GM21515 (cell line): ENCODE results near the gene OTX2.

Experiments
- ATAC-seq: cut with Tn5 transposase; IDR thresholded peaks from one replicate; pipeline ENCODE4 v1.9.1; 2021; ENCODE audit not compliant: unreplicated experiment

OTX2 gene

GRCh38 chr14:56812364-56813141, 2.3 kb upstream of the OTX2 start:
- ATAC-seq: no peak

DNA sequence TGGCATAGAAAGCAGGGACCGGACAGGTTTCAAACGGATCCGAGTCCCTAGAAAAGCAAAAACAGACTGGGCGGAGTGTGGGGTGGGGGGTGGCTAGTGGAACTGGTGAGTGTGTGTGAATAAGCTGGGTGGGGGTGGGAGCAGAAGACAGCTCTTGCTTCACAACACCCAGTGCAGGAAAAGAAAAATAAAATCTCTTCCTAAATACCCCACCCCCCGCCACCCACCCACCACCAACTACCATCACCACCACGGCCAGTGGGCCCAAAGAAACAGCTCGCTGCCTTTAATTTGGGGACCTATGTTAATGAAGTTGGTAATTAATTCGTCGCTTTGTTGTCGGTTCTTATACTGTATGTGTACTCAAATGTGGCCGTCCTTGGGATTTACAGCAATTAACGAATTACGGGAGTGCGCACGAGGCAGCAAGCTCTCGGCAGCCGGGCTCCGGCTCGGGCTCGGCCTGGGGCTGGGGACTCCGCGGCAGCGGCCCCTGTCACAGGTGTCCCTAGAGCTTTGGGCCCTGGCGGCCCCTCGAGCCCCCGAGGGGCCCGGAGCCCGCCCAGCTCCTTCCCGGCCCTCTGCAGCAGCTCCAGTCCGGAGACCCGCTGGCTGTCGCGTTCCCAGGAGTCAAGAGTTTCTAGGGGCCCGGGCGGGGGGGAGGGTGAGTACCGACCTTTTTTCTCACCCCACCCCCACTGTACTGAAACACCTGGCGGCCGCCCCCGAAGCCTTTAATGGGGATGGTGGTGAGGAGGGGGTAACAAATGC, 1.5 kb upstream of the OTX2 start:
- no peak for ATAC-seq

DNA sequence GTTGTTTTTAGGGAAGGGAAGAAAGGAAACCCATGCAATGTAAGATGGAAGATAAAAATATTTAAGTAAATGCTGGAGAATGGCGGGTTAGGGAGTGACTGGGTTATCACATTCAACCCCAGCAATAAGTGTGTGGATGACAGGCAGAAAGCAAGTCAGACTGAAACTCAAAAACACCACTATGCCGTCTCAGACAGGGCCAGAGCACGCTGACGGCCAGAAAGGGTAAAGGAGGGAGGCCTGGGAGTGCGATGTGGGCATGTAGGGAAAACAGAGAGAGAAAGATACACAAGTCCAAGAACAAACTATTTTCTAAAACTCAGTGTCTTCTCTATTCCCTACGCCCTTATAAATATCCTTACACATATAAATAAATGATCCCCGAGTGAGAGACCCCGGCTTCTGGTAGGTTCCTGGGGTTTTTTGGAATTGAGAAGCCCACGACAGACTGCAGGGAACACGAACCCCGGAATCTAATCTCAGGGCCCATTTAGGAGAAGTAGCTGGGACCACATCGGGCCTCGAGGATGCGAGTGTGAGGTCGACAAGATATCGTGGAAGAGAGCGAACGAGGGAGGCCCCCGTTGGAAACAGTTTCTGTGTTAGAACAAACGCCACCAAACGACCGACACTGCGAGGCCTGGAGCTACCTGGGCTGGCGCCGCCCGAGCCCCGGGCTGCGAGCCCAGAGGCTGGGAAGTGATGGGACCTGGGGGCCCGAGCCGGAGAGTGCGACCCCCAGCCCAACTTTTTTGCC, 735 bp upstream of the OTX2 start:
- ATAC-seq: no peak

- no peak for ATAC-seq
Measured at GRCh38 chr14:56809270-56810146, 771 bp downstream of the OTX2 start.

DNA sequence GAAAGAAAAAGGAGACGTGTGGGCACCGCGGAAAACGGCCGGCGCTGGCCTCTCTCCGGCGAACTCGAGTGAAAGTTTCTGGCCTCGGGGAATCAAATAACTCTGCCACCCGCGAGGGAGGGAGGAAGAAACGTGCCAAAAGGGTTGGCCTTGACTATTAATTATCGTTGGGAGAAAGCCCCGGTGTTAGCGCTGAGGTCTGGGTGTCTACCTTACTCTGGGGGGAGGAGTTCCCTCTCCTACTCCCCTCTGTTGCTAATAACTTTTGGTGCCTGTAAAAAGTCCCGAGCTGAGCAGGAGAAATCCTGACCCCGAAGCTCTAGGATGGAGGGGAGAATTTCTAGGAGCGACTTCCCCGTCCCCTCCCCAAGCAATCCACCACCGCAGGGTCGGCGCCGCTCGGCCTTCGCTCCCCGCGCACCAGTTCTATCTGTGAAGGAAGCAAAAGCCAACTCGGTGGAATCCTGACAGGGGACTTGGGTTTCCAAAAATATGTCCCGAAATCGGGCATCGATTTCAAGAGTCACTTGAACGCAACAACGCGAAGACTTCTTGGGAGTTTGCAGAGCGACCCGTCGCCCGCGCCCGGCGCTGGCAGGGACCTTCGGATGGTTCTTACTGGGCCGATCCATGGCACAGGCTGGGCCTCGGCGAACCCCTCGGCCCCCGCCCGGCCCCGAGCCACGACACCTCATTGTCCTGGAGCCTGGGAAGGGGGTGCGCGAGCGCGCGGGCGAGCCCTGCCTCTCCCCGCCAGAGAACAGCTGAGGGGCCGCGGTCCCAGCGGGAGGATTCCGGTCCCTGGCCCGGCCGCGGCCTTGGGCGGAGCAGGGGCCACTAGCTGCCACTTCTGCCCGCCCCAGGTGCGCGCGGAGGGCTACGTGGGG, 1.7 kb downstream of the OTX2 start:
- ATAC-seq: no peak

GRCh38 chr14:56808110-56808382, 2.2 kb downstream of the OTX2 start:
- ATAC-seq: no peak

- ATAC-seq: no peak
Measured at GRCh38 chr14:56807386-56808109, 2.7 kb downstream of the OTX2 start.

GRCh38 chr14:56806760-56807159, 3.5 kb downstream of the OTX2 start:
- ATAC-seq: no peak

GRCh38 chr14:56805992-56806727, 4.1 kb downstream of the OTX2 start:
- ATAC-seq: no peak

DNA sequence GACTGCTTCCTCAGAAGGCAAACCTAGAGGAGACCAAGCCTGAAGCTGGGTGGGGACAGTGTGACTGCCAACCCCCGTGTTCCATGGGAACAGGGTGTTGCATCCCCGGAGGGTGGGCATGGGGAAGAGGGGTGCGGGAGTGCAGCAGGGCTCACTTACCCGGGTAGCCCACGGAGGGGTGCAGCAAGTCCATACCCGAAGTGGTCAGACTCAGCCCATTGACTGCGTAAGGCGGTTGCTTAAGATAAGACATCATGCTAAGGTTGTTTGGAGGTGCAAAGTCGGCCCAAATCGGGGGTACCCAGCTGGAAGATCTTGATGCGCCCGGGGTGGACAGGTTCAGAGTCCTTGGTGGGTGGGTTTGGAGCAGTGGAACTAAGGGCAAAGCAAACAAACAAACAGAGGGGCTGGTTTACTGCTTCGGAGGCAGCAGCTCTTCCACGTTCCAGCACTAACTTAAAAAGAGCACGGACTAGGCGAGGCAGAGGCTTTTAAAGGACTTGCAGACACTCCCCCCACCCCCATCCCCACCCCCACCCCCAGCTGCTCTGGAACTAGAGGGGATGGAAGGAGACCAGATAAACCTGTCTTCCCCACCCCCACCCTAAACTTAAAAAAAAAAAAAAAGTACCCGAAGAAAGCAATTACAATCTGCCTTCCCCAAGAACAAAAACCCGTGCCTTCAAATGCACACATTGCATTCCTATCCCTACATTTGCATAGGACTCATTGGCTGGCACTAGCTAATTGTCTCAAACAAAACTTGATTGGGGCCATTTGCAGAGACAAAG, 4.9 kb downstream of the OTX2 start:
- ATAC-seq: no peak

DNA sequence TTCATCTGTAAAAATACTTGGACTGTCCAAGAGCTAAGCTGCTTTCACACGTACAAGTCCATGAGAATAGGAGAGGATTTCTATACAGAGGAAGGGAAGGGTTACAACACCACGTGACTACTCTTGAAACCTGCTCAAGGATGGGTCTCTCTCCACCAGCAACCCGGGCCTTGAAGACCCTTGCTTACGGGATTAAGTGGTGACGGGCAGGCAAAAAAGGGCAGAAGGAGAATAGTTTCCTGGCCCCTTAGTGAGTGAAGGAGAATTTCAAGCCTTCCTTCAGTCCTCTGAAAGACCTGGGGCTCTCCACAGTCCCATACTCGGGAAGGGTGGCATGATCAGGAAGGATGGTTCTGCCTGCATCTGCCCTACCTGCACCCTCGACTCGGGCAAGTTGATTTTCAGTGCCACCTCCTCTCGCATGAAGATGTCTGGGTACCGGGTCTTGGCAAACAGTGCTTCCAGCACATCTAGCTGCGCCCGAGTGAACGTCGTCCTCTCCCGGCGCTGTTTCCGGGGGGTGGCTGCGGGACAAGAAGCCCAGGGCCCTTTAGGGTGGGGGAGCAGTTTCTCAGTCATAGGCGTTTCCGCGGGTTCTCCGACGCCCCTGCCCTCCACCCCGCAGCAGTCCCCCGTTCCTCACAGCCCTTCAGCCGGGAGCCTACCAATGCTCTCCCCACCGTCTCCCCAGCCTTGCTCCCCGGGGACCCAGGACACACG, 6.3 kb downstream of the OTX2 start:
- no peak for ATAC-seq

GRCh38 chr14:56801920-56802319, 8.4 kb downstream of the OTX2 start:
- no peak for ATAC-seq

- no peak for ATAC-seq
Measured at GRCh38 chr14:56799343-56799645, 11.0 kb downstream of the OTX2 start.

- ATAC-seq: no peak
Measured at GRCh38 chr14:56798447-56799342, 11.6 kb downstream of the OTX2 start.

GRCh38 chr14:56797569-56798446, 12.5 kb downstream of the OTX2 start:
- ATAC-seq: no peak
